DND-41 (cell line): Measurements from ENCODE around the gene RPL35.

Source experiments
- ATAC-seq: fragments of 200-7000 bp; cut with Tn5 transposase; 3 replicates; pipeline ENCODE4 v1.9.1; 2021; ENCODE audit warnings: low read depth; ENCODE audit not compliant: insufficient read depth
- DNase-seq: peaks from one replicate; pipeline ENCODE4 v3.0.0-alpha.2; 2020
- H2AFZ ChIP-seq: 2 replicates; pipeline ENCODE4 v1.6.0; 2012; ENCODE audit warnings: low read depth, low read length
- H3K27ac ChIP-seq: 2 replicates; pipeline ENCODE4 v1.5.1; 2012; ENCODE audit warnings: low read length, inconsistent platforms
- H3K27me3 ChIP-seq: fragments of 200-600 bp; sonication (generic); 2 replicates; pipeline ENCODE4 v1.6.0; 2012; ENCODE audit warnings: low read length, mild to moderate bottlenecking, inconsistent platforms; ENCODE audit not compliant: insufficient read depth, poor library complexity
- H3K36me3 ChIP-seq: 2 replicates; pipeline ENCODE4 v1.5.1; 2012; ENCODE audit warnings: low read length, inconsistent platforms; ENCODE audit not compliant: insufficient read depth
- H3K4me1 ChIP-seq: 2 replicates; pipeline ENCODE4 v1.5.1; 2012; ENCODE audit warnings: mild to moderate bottlenecking, low read length; ENCODE audit not compliant: insufficient read depth
- H3K4me2 ChIP-seq: 2 replicates; pipeline ENCODE4 v1.6.0; 2012; ENCODE audit warnings: mild to moderate bottlenecking, moderate library complexity, low read length, inconsistent platforms; ENCODE audit not compliant: insufficient read depth
- H3K4me3 ChIP-seq, 2 experiments: fragments of 200-600 bp in 1 of 2; shearing (Covaris generic) in 1 of 2; 2 replicates each; pipeline ENCODE4 v1.5.1; 2012 to 2016; ENCODE audit warnings: inconsistent platforms in 2 of 2, low read length in 2 of 2, mild to moderate bottlenecking in 2 of 2, low read depth in 1 of 2, moderate library complexity in 1 of 2
- H3K79me2 ChIP-seq: 2 replicates; pipeline ENCODE4 v1.6.0; 2012; ENCODE audit warnings: low read length, inconsistent platforms; ENCODE audit not compliant: insufficient read depth
- H3K9ac ChIP-seq: 2 replicates; pipeline ENCODE4 v1.6.0; 2012; ENCODE audit warnings: low read depth, mild to moderate bottlenecking, inconsistent platforms, low read length, moderate library complexity
- H3K9me3 ChIP-seq: 2 replicates; pipeline ENCODE4 v1.5.1; 2012; ENCODE audit warnings: low read length, moderate library complexity, mild to moderate bottlenecking, inconsistent platforms; ENCODE audit not compliant: insufficient read depth, severe bottlenecking
- H4K20me1 ChIP-seq: 2 replicates; pipeline ENCODE4 v1.6.0; 2012; ENCODE audit warnings: low read length; ENCODE audit not compliant: insufficient read depth
- EZH2 ChIP-seq: IDR thresholded peaks from 3 replicates; pipeline ENCODE4 v1.6.1; 2012; ENCODE audit warnings: borderline replicate concordance, low read depth, mild to moderate bottlenecking, moderate library complexity, low read length, inconsistent platforms; ENCODE audit not compliant: severe bottlenecking
- TF ChIP-seq, protein P1 (sequence below): IDR thresholded peaks from 2 replicates; pipeline ENCODE4 v1.5.1; 2012; ENCODE audit warnings: borderline replicate concordance, low read length, moderate library complexity, mild to moderate bottlenecking; ENCODE audit not compliant: poor library complexity, severe bottlenecking; ENCODE audit errors: extremely low read depth

RPL35 gene

GRCh38 chr9:124899845-124900244 lies 38.1 kb upstream of the RPL35 start:
- no peaks in the 10 kb centered on the region for H3K27me3 ChIP-seq
- no peaks in the 10 kb centered on the region for H4K20me1 ChIP-seq
- no peak overlapping the region for H3K9ac ChIP-seq
- no peaks in the 10 kb centered on the region for H3K9me3 ChIP-seq
- H3K79me2 ChIP-seq: no peaks in the 10 kb centered on the region
- H3K4me2 ChIP-seq: no peak overlapping the region
- peaks cover 48% of the 10 kb centered on the region for H3K36me3 ChIP-seq
- no peak overlapping the region for H3K4me3 ChIP-seq
- ATAC-seq: no peak
- no peak overlapping the region for H3K27ac ChIP-seq
- no peak overlapping the region for H2AFZ ChIP-seq
- TF ChIP-seq, protein P1, sequence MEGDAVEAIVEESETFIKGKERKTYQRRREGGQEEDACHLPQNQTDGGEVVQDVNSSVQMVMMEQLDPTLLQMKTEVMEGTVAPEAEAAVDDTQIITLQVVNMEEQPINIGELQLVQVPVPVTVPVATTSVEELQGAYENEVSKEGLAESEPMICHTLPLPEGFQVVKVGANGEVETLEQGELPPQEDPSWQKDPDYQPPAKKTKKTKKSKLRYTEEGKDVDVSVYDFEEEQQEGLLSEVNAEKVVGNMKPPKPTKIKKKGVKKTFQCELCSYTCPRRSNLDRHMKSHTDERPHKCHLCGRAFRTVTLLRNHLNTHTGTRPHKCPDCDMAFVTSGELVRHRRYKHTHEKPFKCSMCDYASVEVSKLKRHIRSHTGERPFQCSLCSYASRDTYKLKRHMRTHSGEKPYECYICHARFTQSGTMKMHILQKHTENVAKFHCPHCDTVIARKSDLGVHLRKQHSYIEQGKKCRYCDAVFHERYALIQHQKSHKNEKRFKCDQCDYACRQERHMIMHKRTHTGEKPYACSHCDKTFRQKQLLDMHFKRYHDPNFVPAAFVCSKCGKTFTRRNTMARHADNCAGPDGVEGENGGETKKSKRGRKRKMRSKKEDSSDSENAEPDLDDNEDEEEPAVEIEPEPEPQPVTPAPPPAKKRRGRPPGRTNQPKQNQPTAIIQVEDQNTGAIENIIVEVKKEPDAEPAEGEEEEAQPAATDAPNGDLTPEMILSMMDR: no peak
- TF ChIP-seq EZH2: no peak
- no peak for DNase-seq
- no peaks in the 10 kb centered on the region for H3K4me1 ChIP-seq

GRCh38 chr9:124897570-124898460 lies 36.1 kb upstream of the RPL35 start:
- H3K36me3 ChIP-seq: peaks cover 59% of the 10 kb centered on the region
- no peak overlapping the region for H3K27ac ChIP-seq
- no peaks in the 10 kb centered on the region for H3K4me1 ChIP-seq
- TF ChIP-seq, protein P1: no peak
- no peak for TF ChIP-seq EZH2
- no peaks in the 10 kb centered on the region for H3K79me2 ChIP-seq
- no peak for ATAC-seq
- no peaks in the 10 kb centered on the region for H4K20me1 ChIP-seq
- H3K4me3 ChIP-seq: no peak overlapping the region
- H3K4me2 ChIP-seq: no peak overlapping the region
- no peak overlapping the region for H2AFZ ChIP-seq
- no peak overlapping the region for H3K9ac ChIP-seq
- no peaks in the 10 kb centered on the region for H3K9me3 ChIP-seq
- H3K27me3 ChIP-seq: no peaks in the 10 kb centered on the region
- no peak for DNase-seq

- peak; percentile 77 for ATAC-seq
- DNase-seq: peak; percentile 57
- TF ChIP-seq EZH2: no peak
- TF ChIP-seq, protein P1: peak; percentile 55
- Histone ChIP-seq H3K36me3 (peaks cover 65% of the 10 kb centered on the region), H2AFZ (no peak overlapping the region), H3K4me2 (no peak overlapping the region), H3K27me3 (no peaks in the 10 kb centered on the region), H3K27ac (no peak overlapping the region), H4K20me1 (no peaks in the 10 kb centered on the region), H3K9ac (no peak overlapping the region), H3K4me1 (no peaks in the 10 kb centered on the region), H3K79me2 (no peaks in the 10 kb centered on the region), H3K9me3 (no peaks in the 10 kb centered on the region), H3K4me3 (no peak overlapping the region)
These were observed 33.0 kb upstream of the RPL35 start for GRCh38 chr9:124894741-124895170.
